PC-3 (cell line): ENCODE measurements around the gene DNHD1. TPM values are rescaled to one million over a fixed set of nuclear protein-coding genes. Genes with fewer than 3 reads are reported as not detected.

Experiments used
- ATAC-seq: fragments of 200-7000 bp; cut with Tn5 transposase; 2 replicates; pipeline ENCODE4 v1.9.1; 2020; ENCODE audit warnings: mild to moderate bottlenecking, moderate library complexity
- BruUV-seq: library from RNA; stranded (reverse); fragments of 400-500 nt; replicated peaks from 2 replicates; lab custom pipeline; 2021; lab: Mats Ljungman, UMichigan
- CTCF ChIA-PET: fragments of 300-600 bp; sonication (Branson Sonifier 250); formaldehyde crosslinking; loops from one replicate; lab custom pipeline; 2022; ENCODE audit warnings: antibody characterized with exemption; lab: Charles Lee
- POLR2A ChIA-PET: fragments of 300-600 bp; sonication (Branson Sonifier 250); formaldehyde crosslinking; loops from one replicate; lab custom pipeline; 2022; ENCODE audit warnings: antibody characterized with exemption; ENCODE audit not compliant: unreplicated experiment; lab: Charles Lee
- DNase-seq: peaks from one replicate; pipeline ENCODE4 v3.0.0-alpha.2; 2015
- H2AFZ ChIP-seq: fragments of 300-600 bp; sonication (generic); 2 replicates; pipeline ENCODE4 v1.6.0; 2016; ENCODE audit warnings: antibody characterized with exemption, low read length
- H3F3A ChIP-seq: fragments of 300-600 bp; sonication (generic); one replicate; pipeline ENCODE4 v1.6.0; 2017; ENCODE audit warnings: antibody characterized with exemption, low read length, control low read depth, mild to moderate bottlenecking; ENCODE audit not compliant: unreplicated experiment
- H3K27ac ChIP-seq: fragments of 300-600 bp; sonication (generic); 2 replicates; pipeline ENCODE4 v1.5.1; 2016; ENCODE audit warnings: mild to moderate bottlenecking, low read length
- H3K27me3 ChIP-seq: fragments of 300-600 bp; sonication (generic); 2 replicates; pipeline ENCODE4 v1.6.1; 2016; ENCODE audit warnings: low read length, mixed read lengths
- H3K36me3 ChIP-seq: fragments of 300-600 bp; sonication (generic); 2 replicates; pipeline ENCODE4 v1.6.1; 2016; ENCODE audit warnings: low read depth, mixed run types, low read length, mixed read lengths
- H3K4me1 ChIP-seq: fragments of 300-600 bp; sonication (generic); 2 replicates; pipeline ENCODE4 v1.5.1; 2016; ENCODE audit warnings: low read length; ENCODE audit not compliant: insufficient read depth
- H3K4me2 ChIP-seq: fragments of 300-600 bp; sonication (generic); 2 replicates; pipeline ENCODE4 v1.6.0; 2016; ENCODE audit warnings: low read length
- H3K4me3 ChIP-seq: fragments of 300-600 bp; sonication (generic); 2 replicates; pipeline ENCODE4 v1.5.1; 2016; ENCODE audit warnings: mild to moderate bottlenecking, low read length, mixed read lengths
- H3K79me2 ChIP-seq: fragments of 300-600 bp; sonication (generic); 2 replicates; pipeline ENCODE4 v1.6.1; 2017; ENCODE audit warnings: low read length, mixed read lengths
- H3K9ac ChIP-seq: fragments of 300-600 bp; sonication (generic); 2 replicates; pipeline ENCODE4 v1.6.0; 2016; ENCODE audit warnings: mild to moderate bottlenecking, low read length
- H3K9me2 ChIP-seq: fragments of 300-600 bp; sonication (generic); replicated peaks from 2 replicates; pipeline ENCODE4 v1.6.1; 2016; ENCODE audit warnings: mixed run types, low read length, mixed read lengths
- H3K9me3 ChIP-seq: fragments of 300-600 bp; sonication (generic); 2 replicates; pipeline ENCODE4 v1.6.1; 2016; ENCODE audit warnings: low read length, mixed read lengths
- H4K20me1 ChIP-seq: fragments of 300-600 bp; sonication (generic); 2 replicates; pipeline ENCODE4 v1.6.1; 2016; ENCODE audit warnings: low read length, mixed read lengths
- CTCF ChIP-seq: fragments of 300-600 bp; sonication (generic); conservative IDR thresholded peaks from 2 replicates; pipeline ENCODE4 v1.5.1; 2017; ENCODE audit warnings: antibody characterized with exemption, low read depth, mild to moderate bottlenecking, low read length
- EZH2 ChIP-seq: fragments of 300-600 bp; sonication (generic); IDR thresholded peaks from one replicate; pipeline ENCODE4 v1.6.1; 2017; ENCODE audit warnings: antibody characterized with exemption, mild to moderate bottlenecking, low read length; ENCODE audit not compliant: unreplicated experiment
- EZH2phosphoT487 ChIP-seq: fragments of 300-600 bp; sonication (generic); IDR thresholded peaks from 2 replicates; pipeline ENCODE4 v1.6.1; 2018; ENCODE audit warnings: mild to moderate bottlenecking, antibody characterized with exemption, low read length, borderline replicate concordance
- intact Hi-C: fragments of 100-400 bp; cut with micrococcal nuclease; formaldehyde crosslinking; loops from 2 replicates; pipeline ENCODE4 v1.9.0; 2023
- total RNA-seq: library from RNA; depleted of rRNA; stranded (reverse); fragments of >200 nt; gene quantifications from 2 replicates; pipeline ENCODE4 v1.2.3, GENCODE V29; 2014

The DNHD1 gene
- total RNA-seq, 1 experiment from 2014 or later, result 9.3 TPM

GRCh38 chr11:6606471-6607189 is 109.5 kb downstream of the DNHD1 start:
- peaks cover 5% of the 10 kb centered on the region for H3F3A ChIP-seq
- no peaks in the 10 kb centered on the region for H3K9me3 ChIP-seq
- peak; percentile 50 for ATAC-seq
- H3K27ac ChIP-seq, result peak overlapping the region; percentile 33
- no peak overlapping the region for H3K4me3 ChIP-seq
- H3K4me2 ChIP-seq, result peak overlapping the region; percentile 44
- no peaks in the 10 kb centered on the region for H4K20me1 ChIP-seq
- H2AFZ ChIP-seq, result no peak overlapping the region
- no TSS peak for BruUV-seq
- no peaks in the 10 kb centered on the region for H3K9me2 ChIP-seq
- intact Hi-C loops, result loop anchor here (10.0 kb wide), 1 partner anchor 232 kb away; no protein-coding TSS in a partner anchor
- peaks cover 27% of the 10 kb centered on the region; the same call in 1 of the 2 replicates for H3K36me3 ChIP-seq
- H3K79me2 ChIP-seq, result peaks cover 72% of the 10 kb centered on the region
- POLR2A ChIA-PET, result no interaction called here
- DNase-seq, result peak; percentile 78
- no peak overlapping the region for H3K9ac ChIP-seq
- H3K27me3 ChIP-seq, result no peaks in the 10 kb centered on the region
- TF ChIP-seq EZH2phosphoT487 (no peak), CTCF (no peak), EZH2 (no peak)
- CTCF ChIA-PET, result no interaction called here
- H3K4me1 ChIP-seq, result peaks cover 43% of the 10 kb centered on the region

- Histone ChIP-seq H3K27ac (no peak overlapping the region), H3K4me1 (peaks cover 37% of the 10 kb centered on the region), H3K36me3 (peaks cover 25% of the 10 kb centered on the region; the same call in 1 of the 2 replicates), H3K9ac (no peak overlapping the region), H3F3A (peaks cover 5% of the 10 kb centered on the region), H3K9me2 (no peaks in the 10 kb centered on the region), H2AFZ (no peak overlapping the region), H3K27me3 (no peaks in the 10 kb centered on the region), H3K9me3 (no peaks in the 10 kb centered on the region), H4K20me1 (no peaks in the 10 kb centered on the region), H3K79me2 (peaks cover 67% of the 10 kb centered on the region), H3K4me2 (peak overlapping the region; percentile 44), H3K4me3 (no peak overlapping the region)
- no peak for TF ChIP-seq EZH2
- TF ChIP-seq CTCF, result no peak
- no peak for ATAC-seq
- ChIA-PET POLR2A (no interaction called here), CTCF (no interaction called here)
- intact Hi-C loops, result loop anchor here (10.0 kb wide), 1 partner anchor 232 kb away; no protein-coding TSS in a partner anchor
- BruUV-seq, result no TSS peak
- DNase-seq, result no peak
Measured at GRCh38 chr11:6607190-6607795, 110.2 kb downstream of the DNHD1 start.

GRCh38 chr11:6608011-6608410 is 110.9 kb downstream of the DNHD1 start:
- no TSS peak for BruUV-seq
- Histone ChIP-seq H3K27me3 (no peaks in the 10 kb centered on the region), H3K9me2 (no peaks in the 10 kb centered on the region), H2AFZ (no peak overlapping the region), H3K9me3 (no peaks in the 10 kb centered on the region), H3K9ac (no peak overlapping the region), H4K20me1 (no peaks in the 10 kb centered on the region), H3K36me3 (peaks cover 25% of the 10 kb centered on the region; the same call in 1 of the 2 replicates), H3K27ac (no peak overlapping the region), H3K79me2 (peaks cover 60% of the 10 kb centered on the region), H3F3A (peaks cover 5% of the 10 kb centered on the region), H3K4me3 (no peak overlapping the region), H3K4me2 (no peak overlapping the region), H3K4me1 (peaks cover 43% of the 10 kb centered on the region)
- intact Hi-C loops, result loop anchor here (10.0 kb wide), 1 partner anchor 233 kb away; no protein-coding TSS in a partner anchor
- DNase-seq, result no peak
- TF ChIP-seq EZH2phosphoT487 (no peak), EZH2 (no peak), CTCF (no peak)
- ATAC-seq, result no peak
- ChIA-PET CTCF (no interaction called here), POLR2A (no interaction called here)
